Esophagus squamous epithelium (tissue), 5 donors: ENCODE data around the gene FBXL15. TPM values are rescaled to one million over a fixed set of nuclear protein-coding genes. Genes with fewer than 3 reads are reported as not detected.

Source experiments
- DNase-seq: peaks from one replicate; lab custom pipeline; 2025; lab: John Stamatoyannopoulos, UW
- H3K27ac ChIP-seq, 4 donors: fragments of 200-600 bp; sonication (generic); one replicate each; pipeline ENCODE4 v1.5.1; 2016 to 2019; ENCODE audit warnings: mild to moderate bottlenecking in 1 of 4
- H3K27me3 ChIP-seq, 4 donors: fragments of 200-600 bp; sonication (generic); 1 replicate in 3 of 4; 2 replicates in 1 of 4; pipeline versions ENCODE4 v1.5.1 to v1.6.0; 2017 to 2021; ENCODE audit warnings: antibody characterized with exemption in 1 of 4
- H3K36me3 ChIP-seq, 3 donors: fragments of 200-600 bp; sonication (generic); one replicate each; pipeline ENCODE4 v1.5.1; 2016 to 2019
- H3K4me1 ChIP-seq, 3 donors: fragments of 200-600 bp; sonication (generic); one replicate each; pipeline ENCODE4 v1.5.1; 2017 to 2019
- H3K4me3 ChIP-seq, 4 donors: fragments of 200-600 bp; sonication (generic); 1 replicate in 3 of 4; 2 replicates in 1 of 4; pipeline ENCODE4 v1.5.1; 2016 to 2019; ENCODE audit warnings: mild to moderate bottlenecking in 2 of 4, moderate library complexity in 1 of 4
- H3K9me3 ChIP-seq, 3 donors: fragments of 200-600 bp; sonication (generic); one replicate each; pipeline ENCODE4 v1.5.1; 2016 to 2019
- POLR2A ChIP-seq, 4 donors: fragments of 450-650 bp; IDR thresholded peaks; one replicate each; pipeline ENCODE4 v1.6.1; 2017; ENCODE audit warnings: antibody characterized with exemption in 4 of 4, mild to moderate bottlenecking in 4 of 4, moderate library complexity in 3 of 4
- WGBS, 2 donors: methylation state at CpG; one replicate each; pipeline ENCODE4 v1.1.5; 2018; 5-methylcytosine and 5-hydroxymethylcytosine counted together
- intact Hi-C: fragments of 100-400 bp; cut with DNase I; formaldehyde crosslinking; loops from one replicate; pipeline ENCODE4 v1.15.0; 2022
- total RNA-seq, 4 donors: library from RNA; depleted of rRNA; stranded (reverse); fragments of >200 nt; gene quantifications; one replicate each; pipeline ENCODE4 v1.1.0, GENCODE V29; 2016
- TF ChIP-seq, protein P1 (sequence below), 6 experiments: fragments of 450-650 bp in 4 of 6; fragments of 200-600 bp in 2 of 6; sonication (generic) in 2 of 6; IDR thresholded peaks; one replicate each; pipeline ENCODE4 v1.5.1; 2016 to 2019; ENCODE audit warnings: antibody characterized with exemption in 6 of 6, mild to moderate bottlenecking in 4 of 6, moderate library complexity in 4 of 6
- donor health status: DM: yes; HTN: yes; CAD: no.

Gene FBXL15
- total RNA-seq, 4 donors from 2014 or later, result 10.6 to 20.2 (median 18.8) TPM

- 3 to 31% methylated on average over 2 to 4 of the region's 5 CpGs for WGBS, 2 donors
- intact Hi-C loops, result no loop called here
- no peaks in the 10 kb centered on the region for H3K9me3 ChIP-seq
- peaks cover 7 to 99% (median 33%) of the 10 kb centered on the region in 4 donors for H3K27me3 ChIP-seq
- no peak overlapping the region for H3K4me3 ChIP-seq
- peaks cover 11 to 29% (median 13%) of the 10 kb centered on the region in 3 donors for H3K4me1 ChIP-seq
- TF ChIP-seq POLR2A (IDR thresholded peaks at IDR 0.05), result no peak
- TF ChIP-seq, protein P1, sequence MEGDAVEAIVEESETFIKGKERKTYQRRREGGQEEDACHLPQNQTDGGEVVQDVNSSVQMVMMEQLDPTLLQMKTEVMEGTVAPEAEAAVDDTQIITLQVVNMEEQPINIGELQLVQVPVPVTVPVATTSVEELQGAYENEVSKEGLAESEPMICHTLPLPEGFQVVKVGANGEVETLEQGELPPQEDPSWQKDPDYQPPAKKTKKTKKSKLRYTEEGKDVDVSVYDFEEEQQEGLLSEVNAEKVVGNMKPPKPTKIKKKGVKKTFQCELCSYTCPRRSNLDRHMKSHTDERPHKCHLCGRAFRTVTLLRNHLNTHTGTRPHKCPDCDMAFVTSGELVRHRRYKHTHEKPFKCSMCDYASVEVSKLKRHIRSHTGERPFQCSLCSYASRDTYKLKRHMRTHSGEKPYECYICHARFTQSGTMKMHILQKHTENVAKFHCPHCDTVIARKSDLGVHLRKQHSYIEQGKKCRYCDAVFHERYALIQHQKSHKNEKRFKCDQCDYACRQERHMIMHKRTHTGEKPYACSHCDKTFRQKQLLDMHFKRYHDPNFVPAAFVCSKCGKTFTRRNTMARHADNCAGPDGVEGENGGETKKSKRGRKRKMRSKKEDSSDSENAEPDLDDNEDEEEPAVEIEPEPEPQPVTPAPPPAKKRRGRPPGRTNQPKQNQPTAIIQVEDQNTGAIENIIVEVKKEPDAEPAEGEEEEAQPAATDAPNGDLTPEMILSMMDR (IDR thresholded peaks at IDR 0.05), result no peak
- no peaks in the 10 kb centered on the region for H3K36me3 ChIP-seq
- no peak overlapping the region for H3K27ac ChIP-seq
- no peak for DNase-seq
Measured at GRCh38 chr10:102413053-102413705, 7.5 kb upstream of the FBXL15 start.

- H3K27me3 ChIP-seq, result peaks cover 7 to 99% (median 28%) of the 10 kb centered on the region in 4 donors
Measured at GRCh38 chr10:102413806-102414561, 6.7 kb upstream of the FBXL15 start.

DNA sequence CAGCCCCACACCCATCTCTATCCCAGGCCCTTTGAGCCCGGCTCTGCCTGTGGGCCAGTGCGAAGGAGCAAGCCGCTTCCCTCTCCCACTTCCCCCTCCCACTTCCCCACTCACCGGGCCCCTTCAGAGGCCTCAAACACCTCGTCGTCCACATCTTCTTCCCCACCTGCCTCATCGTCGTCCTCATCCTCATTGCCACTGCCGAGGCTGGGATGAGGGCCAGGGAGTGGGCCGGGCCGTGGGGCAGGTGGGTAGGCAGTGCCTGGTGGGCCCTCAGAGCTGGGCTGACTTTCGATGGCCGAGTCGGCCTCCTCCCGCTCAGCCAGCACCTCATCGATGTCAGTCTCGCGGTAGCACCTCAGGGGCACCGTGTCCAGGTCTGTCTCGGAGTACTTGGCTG lies 5.9 kb upstream of the FBXL15 start:
- H3K4me1 ChIP-seq, result peaks cover 13 to 30% (median 15%) of the 10 kb centered on the region in 3 donors
- H3K36me3 ChIP-seq, result no peaks in the 10 kb centered on the region
- H3K4me3 ChIP-seq, result no peak overlapping the region
- H3K9me3 ChIP-seq, result no peaks in the 10 kb centered on the region
- TF ChIP-seq, protein P1 (IDR thresholded peaks at IDR 0.05), result no peak
- TF ChIP-seq POLR2A (IDR thresholded peaks at IDR 0.05), result no peak
- H3K27ac ChIP-seq, result no peak overlapping the region
- H3K27me3 ChIP-seq, result peaks cover 7 to 97% (median 25%) of the 10 kb centered on the region in 4 donors
- 38 to 45% methylated on average over 3 to 15 of the region's 20 CpGs for WGBS, 2 donors
- intact Hi-C loops, result no loop called here
- no peak for DNase-seq

More at GRCh38 chr10:102413806-102414561, 6.7 kb upstream of the FBXL15 start:
- TF ChIP-seq POLR2A (IDR thresholded peaks at IDR 0.05), result no peak
- TF ChIP-seq, protein P1 (IDR thresholded peaks at IDR 0.05), result no peak
- no peak overlapping the region for H3K4me3 ChIP-seq
- no peak overlapping the region for H3K27ac ChIP-seq
- no peak for DNase-seq
- H3K4me1 ChIP-seq, result peaks cover 9 to 30% (median 13%) of the 10 kb centered on the region in 3 donors
- no peaks in the 10 kb centered on the region for H3K36me3 ChIP-seq
- intact Hi-C loops, result no loop called here
- H3K9me3 ChIP-seq, result no peaks in the 10 kb centered on the region
- 69 to 72% methylated on average over 5 of the region's 16 CpGs for WGBS, 2 donors

DNA sequence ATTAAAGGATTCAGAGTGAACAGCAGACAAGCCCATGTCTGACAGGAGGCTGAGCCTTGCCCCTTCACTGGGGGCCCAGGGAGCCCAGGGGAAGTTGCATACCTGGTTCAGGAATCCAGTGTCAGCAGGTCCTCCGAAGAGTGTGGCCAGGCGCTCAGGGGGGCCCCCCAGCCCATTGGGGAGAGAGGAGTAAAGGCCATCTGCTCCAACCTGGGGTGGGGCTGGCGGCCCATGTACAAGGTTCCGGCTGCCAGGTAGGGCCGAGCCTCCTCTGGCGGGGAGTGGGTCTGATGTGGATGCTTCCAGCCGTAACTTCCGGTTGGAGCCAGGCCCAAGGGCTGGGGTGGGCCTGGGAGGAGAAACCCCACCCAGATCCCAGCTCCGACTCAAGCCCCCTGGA lies 4.4 kb upstream of the FBXL15 start:
- Histone ChIP-seq H3K27me3 (peaks cover 0 to 82% (median 12%) of the 10 kb centered on the region in 4 donors), H3K9me3 (no peaks in the 10 kb centered on the region), H3K4me1 (peaks cover 15 to 25% (median 17%) of the 10 kb centered on the region in 3 donors), H3K36me3 (no peaks in the 10 kb centered on the region), H3K4me3 (no peak overlapping the region), H3K27ac (no peak overlapping the region)
- no peak for DNase-seq
- TF ChIP-seq, protein P1 (IDR thresholded peaks at IDR 0.05), result no peak
- no peak for TF ChIP-seq POLR2A (IDR thresholded peaks at IDR 0.05)
- WGBS, 2 donors, result no CpG with 5 or more reads among the region's 9 CpGs
- intact Hi-C loops, result no loop called here

- no peaks in the 10 kb centered on the region for H3K36me3 ChIP-seq
- no peak overlapping the region for H3K4me3 ChIP-seq
- H3K9me3 ChIP-seq, result no peaks in the 10 kb centered on the region
- no peak for DNase-seq
- intact Hi-C loops, result no loop called here
- H3K27me3 ChIP-seq, result peaks cover 0 to 78% (median 9%) of the 10 kb centered on the region in 4 donors
- H3K4me1 ChIP-seq, result peaks cover 15 to 28% (median 17%) of the 10 kb centered on the region in 3 donors
- TF ChIP-seq POLR2A (IDR thresholded peaks at IDR 0.05), result no peak
- TF ChIP-seq, protein P1 (IDR thresholded peaks at IDR 0.05), result no peak
- 75% methylated on average over 10 of the region's 20 CpGs; no CpG with 5 or more reads in 1 of the 2 donors for WGBS, 2 donors
- no peak overlapping the region for H3K27ac ChIP-seq
Measured at GRCh38 chr10:102416695-102417094, 3.9 kb upstream of the FBXL15 start.
